ENCODE measurements around the gene MAU2.

MAU2 gene

DNA sequence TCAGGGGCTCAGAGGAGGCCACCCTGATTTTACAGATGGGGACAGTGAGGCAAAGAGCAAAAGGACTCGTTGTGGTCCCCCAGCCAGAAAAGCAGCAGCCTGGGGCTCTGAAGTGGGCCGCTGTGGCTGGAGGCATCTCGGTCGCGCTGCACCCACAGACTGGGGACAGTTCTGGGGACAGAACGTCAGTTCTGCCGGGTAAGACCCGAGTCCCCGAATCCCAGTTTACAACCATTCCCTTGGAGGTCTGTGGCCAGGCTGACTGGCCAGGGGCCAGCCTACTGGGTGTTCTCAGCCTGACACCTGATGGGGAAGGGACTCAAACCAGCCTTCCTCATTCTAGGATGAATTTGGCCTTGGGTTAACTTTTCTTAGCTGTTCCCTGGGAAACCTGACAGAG, 14.4 kb upstream of the MAU2 start:
- no peak for DNase-seq

DNA sequence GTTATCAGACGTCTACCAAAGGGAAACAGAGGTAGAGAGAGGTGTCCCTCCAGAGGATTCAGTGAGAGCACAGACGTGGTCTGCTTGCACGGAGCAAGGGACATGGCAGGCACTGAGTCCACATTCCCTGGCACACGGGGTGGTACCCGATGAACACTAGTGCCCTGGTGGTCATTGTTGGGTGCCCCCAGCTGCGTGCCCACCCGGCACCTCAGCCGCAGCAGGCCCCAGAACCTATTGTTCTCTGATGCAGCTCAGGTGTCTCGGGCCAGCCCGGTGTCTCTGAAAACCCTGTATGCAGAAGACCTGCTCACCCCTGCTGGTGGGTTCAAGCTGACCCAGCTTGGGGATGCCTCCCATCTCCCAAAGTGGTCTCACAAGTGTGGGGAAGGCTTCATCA, 12.3 kb upstream of the MAU2 start:
- no peak for DNase-seq

DNA sequence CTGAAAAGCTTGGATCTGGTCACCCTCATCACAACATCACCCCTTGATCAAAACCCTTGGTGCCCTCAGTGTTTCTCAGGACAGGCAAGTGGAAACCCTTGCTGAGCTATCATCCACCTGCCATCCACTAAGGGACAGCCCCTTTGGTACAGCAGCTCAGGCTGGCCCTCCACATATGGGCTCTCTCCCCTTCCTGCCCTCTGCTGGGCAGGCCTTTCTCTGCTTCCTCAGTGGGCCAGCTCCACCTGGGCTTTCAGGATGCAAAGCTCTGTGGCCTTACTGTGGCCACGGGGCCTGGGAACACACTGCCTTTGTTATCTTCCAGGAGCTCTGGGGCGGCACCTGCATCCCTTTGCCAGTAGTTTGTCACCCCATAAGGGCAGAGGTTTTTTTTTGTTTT, 5.2 kb upstream of the MAU2 start:
- no peak for DNase-seq

DNA sequence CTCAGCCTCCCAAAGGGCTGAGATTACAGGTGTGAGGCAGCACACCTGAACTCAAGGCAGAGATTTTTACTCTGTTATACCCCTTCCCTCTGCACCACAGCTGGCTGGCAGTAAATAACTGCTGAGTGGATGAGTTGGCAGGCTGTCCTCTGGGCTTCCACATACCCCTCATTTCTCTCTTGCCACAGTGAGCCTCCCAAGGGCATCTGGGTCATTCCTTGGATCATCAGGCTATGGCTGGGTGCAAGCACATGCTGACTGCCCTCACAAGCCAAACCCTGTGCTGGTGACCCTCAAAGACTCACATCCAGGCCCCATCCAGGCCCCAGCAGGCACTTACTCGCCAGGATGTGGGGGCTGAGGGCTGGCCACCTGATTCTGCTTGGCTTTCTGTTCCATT, 4.5 kb upstream of the MAU2 start:
- no peak for DNase-seq

DNA sequence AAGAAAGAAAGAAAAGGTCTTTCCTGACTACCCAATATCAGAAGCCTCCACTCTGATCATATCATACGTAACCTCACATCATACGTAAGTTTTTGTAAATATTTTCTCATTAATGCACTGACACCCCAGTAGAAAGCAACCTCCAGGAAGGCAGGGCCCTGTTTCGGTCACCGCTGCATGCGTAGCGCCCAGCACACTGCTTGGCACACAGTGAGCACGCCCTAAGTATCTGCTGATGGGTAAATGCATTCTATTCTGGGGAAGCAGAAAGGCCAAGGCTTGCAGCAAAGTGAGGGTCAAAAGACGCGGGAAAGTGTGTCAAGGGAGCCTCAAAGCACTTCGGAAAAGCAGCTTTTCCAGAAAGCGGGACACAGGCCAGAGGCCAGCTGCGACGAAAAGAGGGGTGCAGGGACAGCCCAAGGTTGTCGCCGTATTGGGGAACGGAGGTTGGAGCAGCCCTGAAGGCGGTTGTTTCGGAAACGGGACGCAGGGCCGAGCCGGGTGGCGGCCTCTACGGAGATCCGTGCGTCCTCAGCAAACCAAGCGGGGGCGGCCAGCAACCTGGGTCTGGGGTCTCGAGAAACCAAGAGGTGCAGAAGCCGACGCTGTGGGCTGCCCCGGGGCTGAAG, 783 bp upstream of the MAU2 start:
- no peak for DNase-seq

DNA sequence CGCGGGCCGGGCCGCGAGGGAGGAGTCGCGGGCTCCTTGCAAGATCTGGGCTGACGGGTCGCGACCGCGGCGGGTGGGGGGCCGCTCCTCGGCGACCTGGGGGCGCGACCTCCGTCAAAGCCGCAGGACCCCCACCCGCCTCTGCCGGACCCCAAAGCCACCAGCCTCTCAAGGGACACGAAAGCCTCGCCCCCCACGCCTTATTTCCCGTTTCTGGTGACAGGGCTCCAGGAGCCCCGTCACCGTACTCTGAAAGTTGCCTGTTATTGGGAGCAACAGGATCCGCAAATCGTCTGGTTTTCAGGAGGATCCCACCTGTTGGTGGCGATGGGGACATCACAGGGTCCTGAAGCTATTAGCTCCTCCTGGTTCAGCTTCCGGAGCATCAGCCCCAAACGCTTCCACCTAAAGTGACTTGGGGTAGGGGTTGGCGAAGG, 530 bp downstream of the MAU2 start:
- no peak for DNase-seq

DNA sequence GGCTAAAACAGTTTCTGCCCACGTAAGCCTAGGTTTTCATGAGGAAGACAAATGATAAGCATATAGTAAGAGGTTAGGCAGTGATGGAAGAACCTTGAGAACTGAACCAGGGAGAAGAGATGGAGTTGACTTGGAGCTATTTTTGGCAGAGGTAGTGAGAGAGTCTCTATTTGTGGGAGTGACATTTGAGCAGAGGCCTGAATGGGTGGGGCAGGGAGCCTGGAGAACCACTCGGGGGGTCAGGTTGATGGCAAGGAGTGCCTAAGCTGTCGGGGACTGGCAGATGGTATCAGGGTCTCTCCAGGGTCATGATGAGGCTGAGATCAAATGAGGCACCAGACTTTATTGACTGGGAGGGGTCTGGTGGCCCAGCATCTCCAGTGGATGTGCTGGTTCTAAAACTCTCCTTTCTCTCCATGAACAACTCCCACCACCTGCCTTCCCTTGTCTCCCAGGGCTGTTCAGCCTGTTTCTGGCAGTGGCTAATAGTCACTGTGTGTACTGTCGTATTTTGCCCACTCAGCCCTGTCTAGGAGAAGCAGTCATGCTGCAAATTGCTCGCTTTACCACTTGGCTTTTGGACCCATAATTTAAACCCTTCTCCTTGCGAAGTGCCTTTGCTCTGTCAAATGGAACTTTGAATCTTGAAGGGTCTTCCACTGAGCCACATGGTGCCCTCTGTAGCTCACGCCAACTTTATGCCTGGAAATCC, 3.6 kb downstream of the MAU2 start:
- no peak for DNase-seq

DNA sequence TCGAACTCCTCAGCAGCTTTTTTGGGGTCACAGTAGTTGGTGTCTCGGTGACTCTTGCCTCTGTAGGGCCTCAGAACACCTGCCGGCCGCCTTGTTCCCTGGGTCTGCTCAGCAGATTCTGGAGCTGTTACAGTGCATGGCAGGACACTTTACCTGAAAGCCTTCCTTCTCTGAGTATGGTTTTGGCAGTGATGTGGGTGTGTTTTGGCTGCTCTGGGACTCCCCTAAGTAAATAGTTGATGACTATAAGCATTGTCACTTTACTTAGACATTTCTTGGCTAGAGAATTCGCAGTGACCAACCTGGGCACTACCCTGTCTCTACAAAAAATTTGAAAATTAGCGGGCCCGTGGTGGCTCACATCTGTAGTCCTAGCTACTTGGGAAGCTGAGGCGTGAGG, 7.0 kb downstream of the MAU2 start:
- no peak for DNase-seq

DNA sequence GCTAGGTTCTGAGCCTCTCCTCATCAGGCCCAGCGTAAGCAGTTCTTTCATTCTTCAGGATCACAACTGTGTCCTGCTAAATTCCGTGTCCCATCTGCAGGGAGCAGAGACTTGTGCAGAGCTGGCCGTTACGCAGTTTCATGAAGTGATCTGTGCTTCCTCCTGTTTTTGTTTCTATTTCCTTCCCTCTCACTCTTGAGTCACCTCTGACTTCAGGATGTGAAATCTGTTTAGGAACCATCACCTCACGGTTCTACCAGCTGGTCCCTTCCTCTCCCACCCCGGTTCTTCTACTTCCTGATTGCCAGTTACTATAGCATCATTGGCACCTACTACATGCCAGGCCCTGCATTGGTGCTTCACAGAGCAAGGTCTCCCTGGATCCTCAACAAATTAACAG, 8.5 kb downstream of the MAU2 start:
- no peak for DNase-seq

DNA sequence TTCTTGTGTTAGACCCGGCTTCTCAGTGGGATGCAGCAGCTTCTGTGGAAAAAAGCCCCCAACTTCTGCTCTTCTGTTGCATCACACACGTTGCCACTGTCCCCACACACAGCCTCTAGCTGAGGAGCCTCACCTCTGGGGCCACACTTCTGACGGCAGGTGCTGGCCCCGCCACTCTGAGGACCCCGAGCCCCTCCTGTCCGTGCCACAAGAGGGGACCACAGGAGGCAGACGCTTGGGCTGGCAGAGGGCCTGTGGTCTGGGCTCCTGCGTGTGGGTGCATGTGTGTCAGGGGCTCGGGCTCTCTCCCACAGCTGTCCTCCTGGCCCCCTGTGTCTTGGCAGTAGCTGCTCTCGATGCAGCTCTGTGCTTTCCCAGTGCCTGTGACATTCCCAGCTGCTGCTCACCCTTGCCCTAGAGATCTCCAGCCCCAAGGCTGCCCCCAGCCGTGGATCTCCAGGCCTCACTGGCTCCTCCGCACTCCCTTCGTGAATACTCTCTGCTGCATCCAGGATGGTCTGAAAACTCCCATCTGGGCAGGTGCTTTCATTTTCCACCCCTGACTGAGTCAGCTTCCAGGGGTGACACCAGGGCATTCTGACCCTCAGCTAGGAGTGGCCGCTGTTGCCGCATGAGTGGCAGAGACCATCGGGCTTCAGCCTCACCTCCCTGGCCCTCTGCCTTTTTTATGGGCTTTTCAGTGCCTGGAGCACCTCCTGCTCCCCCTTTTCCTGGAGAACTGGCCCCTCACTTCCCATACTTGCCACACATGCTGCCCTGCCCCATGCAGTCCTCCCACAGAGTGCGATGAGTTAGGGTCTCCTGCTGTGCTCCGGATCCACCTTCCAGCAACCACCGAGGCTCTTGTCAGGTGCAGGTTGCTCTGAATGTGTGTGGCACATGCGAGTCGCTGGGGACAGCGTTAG, 13.7 kb downstream of the MAU2 start:
- DNase-seq: no peak

DNA sequence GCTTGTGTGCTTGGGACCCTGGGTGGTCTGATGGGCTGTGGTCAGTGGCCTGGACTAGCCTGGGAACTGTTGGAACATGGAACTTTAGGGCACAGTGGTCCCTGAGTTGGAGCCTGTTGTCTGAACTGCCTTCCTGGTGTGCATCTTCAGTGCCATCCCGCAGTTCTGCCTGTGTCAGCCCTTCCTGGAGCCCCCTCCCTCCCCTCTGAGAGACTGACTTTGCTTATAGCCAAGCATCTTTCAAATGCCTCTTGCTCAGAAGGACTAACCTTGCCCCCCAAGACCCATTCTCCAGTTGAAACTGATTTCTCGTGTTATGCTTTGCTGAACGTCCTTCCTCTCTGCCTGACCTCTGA, 14.3 kb downstream of the MAU2 start:
- no peak for DNase-seq

DNA sequence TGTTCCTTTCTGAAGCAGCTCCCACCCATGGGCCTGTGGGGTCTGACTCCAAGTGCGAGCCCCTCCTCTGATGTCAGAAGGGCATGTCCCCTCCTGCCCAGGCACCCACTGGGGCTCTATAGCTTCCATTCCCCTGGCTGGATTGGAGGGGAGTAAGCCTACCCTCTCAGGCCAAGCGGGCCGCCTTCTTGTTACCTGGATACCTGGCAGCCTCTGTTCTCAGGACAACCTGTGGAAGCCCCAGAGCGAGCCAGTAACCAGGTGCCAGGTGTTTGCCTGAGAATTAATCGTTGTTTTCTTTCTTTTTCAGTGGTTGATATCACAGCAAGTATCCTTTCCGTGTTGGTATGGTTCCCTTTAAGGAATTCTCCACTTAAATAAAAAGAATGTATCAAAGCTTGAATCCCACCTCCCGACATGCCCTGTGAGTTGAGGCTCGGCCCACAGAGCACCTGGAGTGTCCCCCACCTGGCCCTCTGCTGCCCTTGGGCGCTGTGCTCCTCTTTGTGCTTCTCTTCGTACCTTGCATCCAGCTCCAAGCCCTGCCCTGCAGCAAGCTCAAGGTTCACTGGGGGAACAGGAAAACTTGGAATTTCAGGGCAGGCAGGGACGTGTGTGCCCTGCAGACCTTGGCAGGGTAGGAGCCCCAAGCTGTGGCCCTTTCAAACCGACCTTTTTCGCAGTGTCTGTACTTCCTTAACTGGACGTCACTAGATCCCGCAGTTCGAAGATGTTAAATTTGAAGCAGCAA, 15.0 kb downstream of the MAU2 start:
- no peak for DNase-seq

DNA sequence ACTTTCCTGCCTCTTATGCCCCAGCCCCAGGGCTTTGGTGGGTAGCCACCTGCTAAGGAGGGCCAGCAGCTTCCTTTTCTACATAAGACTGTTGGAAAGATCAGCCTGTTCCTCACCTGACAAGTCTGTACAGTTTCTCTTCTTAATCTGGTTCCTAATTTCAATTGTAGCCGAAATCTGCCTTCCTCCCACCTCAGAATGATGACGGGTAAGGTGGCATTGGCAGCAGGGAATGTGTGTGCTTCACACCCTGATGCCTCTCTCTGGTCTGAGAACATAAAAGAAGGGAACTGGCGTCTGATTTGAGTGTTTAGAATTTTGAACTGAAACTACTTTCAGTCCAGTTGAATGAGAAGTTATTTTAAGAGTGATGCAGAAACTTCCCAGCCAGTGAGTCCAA, 16.0 kb downstream of the MAU2 start:
- DNase-seq: no peak

DNA sequence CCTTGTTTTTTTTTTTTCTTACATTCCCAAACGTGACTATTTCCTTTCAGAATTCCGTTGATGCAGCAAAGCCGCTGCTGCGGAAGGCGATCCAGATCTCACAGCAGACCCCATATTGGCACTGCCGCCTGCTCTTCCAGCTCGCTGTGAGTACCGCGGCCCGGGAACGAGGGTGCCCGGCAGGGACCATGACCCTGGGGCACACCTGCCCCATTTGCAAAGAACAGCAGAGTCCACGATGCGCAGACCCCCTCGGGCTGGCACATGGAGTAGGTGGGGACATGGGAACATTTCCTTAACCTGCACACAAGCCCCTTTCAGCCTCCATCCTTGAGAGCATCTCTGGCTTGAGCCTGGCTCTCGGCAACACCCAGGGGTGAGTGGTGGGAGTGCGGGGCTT, 16.5 kb downstream of the MAU2 start:
- no peak for DNase-seq

DNA sequence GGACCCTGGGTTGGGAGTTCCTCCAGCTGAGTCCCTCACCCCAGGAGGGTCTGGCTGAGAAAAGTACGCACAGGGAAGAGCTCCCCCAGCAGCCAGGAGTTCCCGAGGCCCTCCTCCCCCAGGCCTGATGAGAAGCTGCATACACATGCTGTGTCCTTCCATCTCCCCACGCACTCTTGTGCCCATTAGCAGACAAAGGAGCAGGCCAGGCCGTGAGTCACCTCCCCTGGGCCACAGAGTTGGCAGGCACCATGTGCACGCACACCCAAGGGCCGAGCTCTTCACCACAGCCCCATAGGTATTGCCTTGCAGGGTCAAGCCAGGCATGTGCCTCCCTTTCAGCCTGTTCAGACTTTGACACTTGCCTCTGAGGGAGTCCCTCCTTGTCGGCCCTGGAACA, 17.5 kb downstream of the MAU2 start:
- DNase-seq: no peak

DNA sequence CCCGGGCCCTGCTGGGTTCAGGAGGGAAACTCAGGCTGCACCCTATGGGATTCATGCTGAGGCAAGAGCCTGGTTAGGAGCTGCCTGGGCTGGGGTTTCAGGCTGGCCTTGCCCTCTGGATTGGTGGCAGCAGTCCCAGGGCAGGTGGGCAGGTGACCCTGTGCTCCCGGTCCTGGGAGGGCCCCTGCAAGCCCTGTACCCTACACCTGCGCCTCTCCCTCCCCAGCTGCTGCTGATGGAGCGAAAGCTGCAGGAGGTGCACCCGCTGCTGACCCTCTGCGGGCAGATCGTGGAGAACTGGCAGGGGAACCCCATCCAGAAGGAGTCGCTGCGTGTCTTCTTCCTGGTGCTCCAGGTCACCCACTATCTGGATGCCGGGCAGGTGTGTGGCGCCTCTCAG, 20.4 kb downstream of the MAU2 start:
- no peak for DNase-seq

DNA sequence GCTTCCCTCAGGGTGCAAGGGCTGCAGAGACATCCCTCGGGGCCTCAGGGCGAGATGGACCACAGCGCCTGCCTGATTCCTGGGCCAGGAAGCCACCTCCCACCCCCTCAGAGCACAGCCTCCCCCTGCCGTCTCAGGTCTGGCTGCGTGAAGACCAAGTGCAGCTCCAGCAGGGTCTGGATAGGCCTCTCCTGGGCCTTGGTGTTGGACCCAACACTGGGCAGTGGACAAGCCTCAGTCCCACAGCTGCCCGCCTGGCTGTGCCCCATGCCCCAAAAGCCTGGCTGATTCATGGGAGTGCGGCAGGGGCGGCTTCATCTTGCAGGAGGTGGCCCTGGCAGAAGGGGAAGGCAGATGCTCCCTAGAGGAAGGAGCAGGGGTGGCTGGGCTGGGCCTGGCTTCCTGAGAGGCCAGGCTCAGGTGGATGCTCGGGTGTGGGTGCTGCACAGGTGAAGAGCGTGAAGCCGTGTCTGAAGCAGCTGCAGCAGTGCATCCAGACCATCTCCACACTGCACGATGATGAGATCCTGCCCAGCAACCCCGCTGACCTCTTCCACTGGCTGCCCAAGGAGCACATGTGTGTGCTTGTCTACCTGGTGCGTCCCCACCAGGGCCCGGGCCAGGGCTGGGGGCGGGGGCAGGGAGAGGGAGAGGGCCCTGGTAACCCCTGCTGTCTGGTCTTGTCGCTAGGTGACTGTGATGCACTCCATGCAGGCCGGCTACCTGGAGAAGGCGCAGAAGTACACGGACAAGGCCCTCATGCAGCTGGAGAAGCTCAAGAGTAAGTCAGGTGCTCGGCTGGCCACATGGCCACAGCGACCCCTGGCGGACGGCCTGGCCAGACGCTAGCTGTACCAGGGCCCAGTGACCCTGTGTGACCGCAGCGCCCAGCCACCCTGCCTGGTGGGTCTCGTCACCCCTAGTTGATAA, 21.7 kb downstream of the MAU2 start:
- no peak for DNase-seq

DNA sequence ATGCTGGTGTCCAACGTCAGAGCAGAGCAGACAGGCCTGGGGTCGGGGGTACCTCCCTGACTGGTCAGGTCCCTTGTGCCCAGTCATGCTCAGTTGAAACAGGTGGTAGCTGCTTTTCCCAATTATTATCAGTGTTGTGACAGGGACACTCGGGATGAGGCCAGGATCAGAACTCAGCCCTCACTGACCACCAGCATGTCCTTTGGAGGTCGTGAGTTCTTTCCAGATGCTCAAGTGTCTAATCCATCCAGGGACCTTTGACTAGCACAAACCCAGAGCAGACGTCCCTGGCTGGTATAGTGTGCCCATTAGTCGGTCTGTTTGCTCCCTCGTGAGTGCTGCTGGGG, 22.4 kb downstream of the MAU2 start:
- DNase-seq: no peak

DNA sequence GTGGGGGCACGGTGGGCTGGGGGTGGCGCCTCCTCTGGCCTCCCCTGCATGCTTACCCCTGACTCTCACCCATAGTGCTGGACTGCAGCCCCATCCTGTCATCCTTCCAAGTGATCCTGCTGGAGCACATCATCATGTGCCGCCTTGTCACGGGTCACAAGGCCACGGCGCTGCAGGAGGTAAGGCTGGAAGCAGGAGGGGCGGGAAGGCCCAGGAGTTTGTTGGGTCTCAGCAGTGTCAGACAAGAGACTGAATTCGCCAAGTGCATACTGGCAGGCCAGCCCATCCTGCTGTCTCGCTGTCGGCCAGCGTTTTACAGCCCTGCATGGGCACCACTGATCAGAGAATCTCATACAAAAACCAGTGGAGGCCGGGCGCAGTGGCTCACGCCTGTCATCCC, 23.1 kb downstream of the MAU2 start:
- DNase-seq: no peak

DNA sequence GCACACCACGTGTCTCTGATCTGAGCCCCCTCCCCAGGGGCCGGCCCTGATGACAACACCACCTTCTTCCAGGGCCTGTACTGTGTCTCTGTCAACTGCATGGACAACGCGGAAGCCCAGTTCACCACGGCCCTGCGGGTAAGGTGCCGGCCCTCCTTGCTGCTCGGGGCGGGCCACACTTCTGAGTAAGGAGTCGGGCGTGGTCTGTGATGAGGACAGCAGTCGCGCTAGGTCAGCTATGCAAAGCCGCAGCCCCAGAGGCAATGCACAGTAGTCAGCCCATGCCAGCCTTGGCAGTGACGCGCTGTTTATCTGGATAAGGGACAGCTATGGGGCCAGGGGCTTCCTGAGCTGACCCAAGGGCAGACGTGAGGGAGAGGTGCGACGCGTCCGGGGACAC, 24.6 kb downstream of the MAU2 start:
- no peak for DNase-seq

DNA sequence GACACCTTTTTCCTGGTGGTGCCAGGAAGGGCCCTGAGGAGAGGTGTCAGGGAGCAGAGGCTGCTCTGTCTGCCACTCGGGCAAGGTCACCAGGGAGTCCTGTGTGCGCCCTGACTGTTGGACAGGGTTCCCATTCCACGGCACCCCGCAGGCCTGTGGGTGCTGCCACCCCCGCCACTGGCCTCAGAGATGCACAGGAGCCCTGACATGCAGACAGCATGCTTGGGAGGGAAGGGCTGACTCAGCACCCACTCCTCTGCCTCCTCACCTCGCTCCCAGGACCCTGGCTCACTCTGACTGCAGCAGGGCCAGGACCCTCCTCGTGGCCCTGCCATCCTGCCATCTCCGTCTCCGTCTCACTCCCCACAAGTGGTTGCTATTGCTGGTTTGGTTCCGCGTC, 25.3 kb downstream of the MAU2 start:
- no peak for DNase-seq

DNA sequence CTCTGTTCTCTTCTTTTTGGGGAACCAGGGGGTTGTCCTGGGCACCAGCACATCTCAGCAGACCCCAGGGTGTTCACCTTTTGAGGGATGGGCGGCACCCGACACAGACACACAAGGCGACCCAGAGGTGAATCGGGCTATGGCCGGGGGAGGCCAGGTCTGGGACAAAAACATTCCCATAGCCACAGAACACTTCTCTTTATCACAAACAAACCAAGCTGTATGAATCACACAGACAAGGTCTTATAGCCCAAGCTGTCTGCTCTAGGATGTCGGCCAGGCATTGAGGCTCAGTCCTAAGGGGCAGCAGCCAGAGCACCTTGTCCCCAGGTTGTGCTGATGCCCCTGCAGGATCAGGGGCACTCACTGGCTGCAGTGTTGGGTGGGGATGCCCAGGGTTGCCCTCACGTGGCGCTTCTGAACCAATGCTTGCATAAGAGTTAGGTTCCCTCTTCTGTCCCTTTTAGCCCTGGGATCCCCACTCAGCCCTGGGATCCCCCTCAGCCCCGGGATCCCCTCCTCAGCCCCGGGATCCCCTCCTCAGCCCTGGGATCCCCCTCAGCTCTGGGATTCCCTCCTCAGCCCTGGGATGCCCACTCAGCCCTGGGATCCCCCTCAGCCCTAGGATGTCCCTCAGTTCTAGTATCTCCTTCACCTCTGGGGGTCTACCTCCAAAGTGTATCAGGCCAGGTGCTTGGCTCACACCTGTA, 26.9 kb downstream of the MAU2 start:
- no peak for DNase-seq

Measured in activated naive CD4-positive, alpha-beta T cell treated with anti-CD3 and anti-CD28 coated beads, Interleukin-2, amount 50 U/mL, for 16 hours (primary cell).